ENCODE results near the gene ITIH5. TPM values are rescaled to one million over a fixed set of nuclear protein-coding genes. Genes with fewer than 3 reads are reported as not detected.
A peak's percentile ranks its signal among the peaks of the same experiment; 100 is the strongest.

ITIH5 gene
- total and polyA plus RNA-seq, 9 of the 15 experiments (the other 6 are each of a cell fraction or from before 2014, with no cell fraction given), result 0.52 to 4.5 (median 2.6) TPM

DNA sequence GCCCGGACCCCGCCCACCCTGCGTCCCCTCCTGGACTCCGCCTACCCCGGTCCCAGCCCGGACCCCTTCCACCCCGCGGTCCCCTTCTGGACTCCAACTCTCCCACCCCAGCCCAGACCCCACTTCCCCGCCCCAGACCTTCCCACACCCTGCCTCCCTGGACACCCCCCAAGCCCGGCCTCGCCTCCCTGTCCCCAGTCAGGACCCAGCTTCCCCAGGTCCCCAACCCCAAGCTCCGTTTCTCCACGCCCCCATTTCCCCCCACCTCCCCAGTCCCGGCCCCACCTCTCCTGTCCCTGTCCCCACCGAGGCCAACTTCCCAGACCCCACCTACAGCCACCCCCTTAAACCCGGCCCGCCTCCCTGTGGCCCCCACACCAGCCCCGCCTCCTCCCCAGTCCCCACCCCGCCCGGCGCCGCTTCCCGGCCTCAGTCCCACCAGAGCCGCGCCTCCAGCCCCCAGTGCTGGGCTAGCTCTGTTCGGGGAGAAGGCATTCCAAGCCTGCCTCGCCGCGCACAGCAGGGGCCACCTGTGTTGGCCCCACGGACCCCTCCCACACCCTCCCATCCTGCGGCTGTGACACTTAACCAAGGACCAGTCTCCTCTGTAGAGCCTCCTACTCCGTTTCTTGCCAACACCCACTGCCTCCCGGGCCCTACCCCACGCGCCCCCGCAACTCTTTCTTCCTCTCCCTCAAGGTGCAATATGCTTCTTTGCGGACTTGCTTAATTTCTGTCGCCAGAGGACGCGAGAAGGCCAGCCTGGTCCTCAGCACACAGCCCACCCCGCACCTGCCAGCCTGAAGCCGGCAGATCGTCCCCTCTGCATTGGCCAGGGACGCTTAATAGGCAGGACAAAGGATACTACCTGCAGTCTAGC is 736 bp upstream of the ITIH5 start:
- no TSS peak for BruUV-seq (replicated peaks)
- no peak overlapping the region for H3K4me2 ChIP-seq (ENCODE audit: insufficient read depth, low read length)
- H3K4me3 ChIP-seq, result no peak overlapping the region
- FAIRE-seq (no peak), ATAC-seq (no peak; the same call in none of the 3 replicates), DNase-seq (ENCODE audit: extremely low read depth in 1 of 4, low spot score in 3 of 4) (peak in 2 of 4 experiments; percentile 14 to 43)
- 14% methylated on average over 19 of the region's 44 CpGs for WGBS (ENCODE audit: insufficient coverage, low coverage, missing lambda C conversion rate)
- no peaks in the 10 kb centered on the region for H3K9me3 ChIP-seq (replicated peaks; ENCODE audit: control insufficient read depth, insufficient read depth, low read depth, low read length)
- no peak overlapping the region for H3K27ac ChIP-seq (ENCODE audit: extremely low read depth, low read depth, low read length)
- intact Hi-C loops (cut with micrococcal nuclease) (no loop called here), in situ Hi-C loops (cut with MboI) (no loop called here)
- CTCF ChIA-PET (ENCODE audit: low intra/inter-chr PET ratio), result no interaction called here
- TF ChIP-seq PYGO2 (tag; IDR thresholded peaks at IDR 0.05) (no peak), E2F3 (CRISPR knock-in tag; IDR thresholded peaks at IDR 0.05) (no peak), MYC (IDR thresholded peaks at IDR 0.05; ENCODE audit: low read depth, low read length) (no peak), MYC (CRISPR knock-in tag; IDR thresholded peaks at IDR 0.05; ENCODE audit: borderline replicate concordance, low read depth) (no peak), GTF2F1 (IDR thresholded peaks at IDR 0.05; ENCODE audit: low read depth, low read length) (no peak), NR1H2 (CRISPR knock-in tag; IDR thresholded peaks at IDR 0.05) (no peak), ERF (CRISPR knock-in tag; IDR thresholded peaks at IDR 0.05) (no peak)
- TF ChIP-seq, protein P1, sequence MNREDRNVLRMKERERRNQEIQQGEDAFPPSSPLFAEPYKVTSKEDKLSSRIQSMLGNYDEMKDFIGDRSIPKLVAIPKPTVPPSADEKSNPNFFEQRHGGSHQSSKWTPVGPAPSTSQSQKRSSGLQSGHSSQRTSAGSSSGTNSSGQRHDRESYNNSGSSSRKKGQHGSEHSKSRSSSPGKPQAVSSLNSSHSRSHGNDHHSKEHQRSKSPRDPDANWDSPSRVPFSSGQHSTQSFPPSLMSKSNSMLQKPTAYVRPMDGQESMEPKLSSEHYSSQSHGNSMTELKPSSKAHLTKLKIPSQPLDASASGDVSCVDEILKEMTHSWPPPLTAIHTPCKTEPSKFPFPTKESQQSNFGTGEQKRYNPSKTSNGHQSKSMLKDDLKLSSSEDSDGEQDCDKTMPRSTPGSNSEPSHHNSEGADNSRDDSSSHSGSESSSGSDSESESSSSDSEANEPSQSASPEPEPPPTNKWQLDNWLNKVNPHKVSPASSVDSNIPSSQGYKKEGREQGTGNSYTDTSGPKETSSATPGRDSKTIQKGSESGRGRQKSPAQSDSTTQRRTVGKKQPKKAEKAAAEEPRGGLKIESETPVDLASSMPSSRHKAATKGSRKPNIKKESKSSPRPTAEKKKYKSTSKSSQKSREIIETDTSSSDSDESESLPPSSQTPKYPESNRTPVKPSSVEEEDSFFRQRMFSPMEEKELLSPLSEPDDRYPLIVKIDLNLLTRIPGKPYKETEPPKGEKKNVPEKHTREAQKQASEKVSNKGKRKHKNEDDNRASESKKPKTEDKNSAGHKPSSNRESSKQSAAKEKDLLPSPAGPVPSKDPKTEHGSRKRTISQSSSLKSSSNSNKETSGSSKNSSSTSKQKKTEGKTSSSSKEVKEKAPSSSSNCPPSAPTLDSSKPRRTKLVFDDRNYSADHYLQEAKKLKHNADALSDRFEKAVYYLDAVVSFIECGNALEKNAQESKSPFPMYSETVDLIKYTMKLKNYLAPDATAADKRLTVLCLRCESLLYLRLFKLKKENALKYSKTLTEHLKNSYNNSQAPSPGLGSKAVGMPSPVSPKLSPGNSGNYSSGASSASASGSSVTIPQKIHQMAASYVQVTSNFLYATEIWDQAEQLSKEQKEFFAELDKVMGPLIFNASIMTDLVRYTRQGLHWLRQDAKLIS (CRISPR knock-in tag; IDR thresholded peaks at IDR 0.05), result no peak
- TF ChIP-seq, protein P2, sequence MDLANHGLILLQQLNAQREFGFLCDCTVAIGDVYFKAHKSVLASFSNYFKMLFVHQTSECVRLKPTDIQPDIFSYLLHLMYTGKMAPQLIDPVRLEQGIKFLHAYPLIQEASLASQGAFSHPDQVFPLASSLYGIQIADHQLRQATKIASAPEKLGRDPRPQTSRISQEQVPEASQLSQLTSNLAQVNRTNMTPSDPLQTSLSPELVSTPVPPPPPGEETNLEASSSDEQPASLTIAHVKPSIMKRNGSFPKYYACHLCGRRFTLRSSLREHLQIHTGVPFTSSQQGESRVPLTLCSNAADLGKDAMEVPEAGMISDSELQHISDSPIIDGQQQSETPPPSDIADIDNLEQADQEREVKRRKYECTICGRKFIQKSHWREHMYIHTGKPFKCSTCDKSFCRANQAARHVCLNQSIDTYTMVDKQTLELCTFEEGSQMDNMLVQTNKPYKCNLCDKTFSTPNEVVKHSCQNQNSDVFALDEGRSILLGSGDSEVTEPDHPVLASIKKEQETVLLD (IDR thresholded peaks at IDR 0.05), result no peak
- no peaks in the 10 kb centered on the region for H3K79me2 ChIP-seq (ENCODE audit: control insufficient read depth, insufficient read depth, low read length)
- no peaks in the 10 kb centered on the region for H4K20me1 ChIP-seq (replicated peaks; ENCODE audit: control insufficient read depth, insufficient read depth, low read length)
- H3K27me3 ChIP-seq (ENCODE audit: control insufficient read depth in 2 of 2, insufficient read depth in 2 of 2, low read length in 2 of 2), result peaks cover 22 to 25% of the 10 kb centered on the region in 2 experiments
- H3K4me1 ChIP-seq (replicated peaks in 1 of 2; ENCODE audit: control insufficient read depth in 2 of 2, insufficient read depth in 2 of 2, low read length in 2 of 2), result peaks cover 0 to 7% of the 10 kb centered on the region in 2 experiments; a peak in 2 of 5 replicates
- no peaks in the 10 kb centered on the region for H3K36me3 ChIP-seq (ENCODE audit: control insufficient read depth, insufficient read depth, low read length)
- no peaks in the 10 kb centered on the region for H3K9me1 ChIP-seq (ENCODE audit: control insufficient read depth, insufficient read depth, low read length)
- no peak overlapping the region for H3K9ac ChIP-seq (ENCODE audit: insufficient read depth in 1 of 2, low read depth in 2 of 2, low read length in 2 of 2)
- H2AFZ ChIP-seq (ENCODE audit: low read depth, low read length), result no peak overlapping the region
- POLR2A ChIA-PET, result no interaction called here
